Measurements from ENCODE around the gene C5.
"Not testable (repeated sequence)": the region's sequence is repeated elsewhere in the genome, so short reads cannot be mapped to it uniquely, and the experiment has no call there.

Gene C5

GRCh38 chr9:121048175-121048574 is 1.9 kb downstream of the C5 start:
- no peak for DNase-seq

GRCh38 chr9:121038804-121039203 is 11.3 kb downstream of the C5 start:
- no peak for DNase-seq

- DNase-seq = no peak
Observed at GRCh38 chr9:121038362-121038761, 11.7 kb downstream of the C5 start.

- not testable (repeated sequence) for DNase-seq
Observed at GRCh38 chr9:121035717-121036116, 14.4 kb downstream of the C5 start.

- DNase-seq = no peak
Observed at GRCh38 chr9:121034529-121034928, 15.5 kb downstream of the C5 start.

- no peak for DNase-seq
Observed at GRCh38 chr9:121029469-121029868, 20.6 kb downstream of the C5 start.

GRCh38 chr9:121028285-121028684 is 21.8 kb downstream of the C5 start:
- not testable (repeated sequence) for DNase-seq

- DNase-seq = no peak
Observed at GRCh38 chr9:121026768-121027167, 23.3 kb downstream of the C5 start.

GRCh38 chr9:121026260-121026691 is 23.8 kb downstream of the C5 start:
- DNase-seq = no peak

GRCh38 chr9:121024237-121024636 is 25.8 kb downstream of the C5 start:
- DNase-seq = no peak

- DNase-seq = no peak
Observed at GRCh38 chr9:121023064-121023463, 27.0 kb downstream of the C5 start.

GRCh38 chr9:121021301-121021700 is 28.8 kb downstream of the C5 start:
- no peak for DNase-seq

GRCh38 chr9:121019273-121019672 is 30.8 kb downstream of the C5 start:
- DNase-seq = no peak

GRCh38 chr9:121013911-121014310 is 36.2 kb downstream of the C5 start:
- DNase-seq = no peak

- DNase-seq = no peak
Observed at GRCh38 chr9:121009650-121010049, 40.4 kb downstream of the C5 start.

GRCh38 chr9:120999317-120999716 is 50.8 kb downstream of the C5 start:
- no peak for DNase-seq

GRCh38 chr9:120998111-120998510 is 52.0 kb downstream of the C5 start:
- no peak for DNase-seq

- no peak for DNase-seq
Observed at GRCh38 chr9:120997502-120997901, 52.6 kb downstream of the C5 start.

GRCh38 chr9:120996409-120996808 is 53.7 kb downstream of the C5 start:
- DNase-seq = no peak

- no peak for DNase-seq
Observed at GRCh38 chr9:120989065-120989464, 61.0 kb downstream of the C5 start.

- DNase-seq = no peak
Observed at GRCh38 chr9:120985819-120986222, 64.3 kb downstream of the C5 start.

GRCh38 chr9:120983259-120983837 is 66.7 kb downstream of the C5 start:
- DNase-seq = no peak

- DNase-seq = no peak
Observed at GRCh38 chr9:120982836-120983235, 67.2 kb downstream of the C5 start.

- DNase-seq = no peak
Observed at GRCh38 chr9:120980951-120981350, 69.1 kb downstream of the C5 start.

- DNase-seq = no peak
Observed at GRCh38 chr9:120979797-120980196, 70.3 kb downstream of the C5 start.

GRCh38 chr9:120978987-120979386 is 71.1 kb downstream of the C5 start:
- no peak for DNase-seq

All from stimulated activated CD4-positive, alpha-beta T cell treated with anti-CD3 and anti-CD28 coated beads, Interleukin-4, amount 100 ng/mL, for 4 hours (primary cell).